HepG2 (cell line): Measurements from ENCODE around the gene CCDC57. TPM values are rescaled to one million over a fixed set of nuclear protein-coding genes. Genes with fewer than 3 reads are reported as not detected.
A peak's percentile ranks its signal among the peaks of the same experiment; 100 is the strongest.

Experiments used
- KAT2B ChIP-seq: fragments of 150-350 bp; IDR thresholded peaks from 2 replicates; pipeline ENCODE4 v1.6.1; 2014; ENCODE audit warnings: low read depth, low read length, borderline replicate concordance
- PREB ChIP-seq: sonication (generic); formaldehyde crosslinking; IDR thresholded peaks from 2 replicates; pipeline ENCODE4 v1.4.0; 2020; ENCODE audit warnings: missing genetic modification reagents
- SAFB2 ChIP-seq: sonication (generic); formaldehyde crosslinking; IDR thresholded peaks from 2 replicates; pipeline ENCODE4 v1.5.1; 2020; ENCODE audit warnings: missing genetic modification reagents, low read depth, mild to moderate bottlenecking, borderline replicate concordance
- SRF ChIP-seq: IDR thresholded peaks from 2 replicates; pipeline ENCODE4 v1.6.1; 2011; ENCODE audit warnings: mild to moderate bottlenecking, low read depth, low read length, moderate library complexity
- SUZ12 ChIP-seq: fragments of 150-350 bp; IDR thresholded peaks from 2 replicates; pipeline ENCODE4 v1.6.1; 2014; ENCODE audit warnings: low read depth, low read length
- TEF ChIP-seq: sonication (generic); formaldehyde crosslinking; IDR thresholded peaks from 2 replicates; pipeline ENCODE4 v1.5.0; 2020; ENCODE audit warnings: missing genetic modification reagents
- THAP8 ChIP-seq: sonication (generic); formaldehyde crosslinking; IDR thresholded peaks from 2 replicates; pipeline ENCODE4 v1.5.1; 2020; ENCODE audit warnings: missing genetic modification reagents, mild to moderate bottlenecking, borderline replicate concordance
- ZNF430 ChIP-seq: sonication (generic); formaldehyde crosslinking; IDR thresholded peaks from 2 replicates; pipeline ENCODE4 v1.9.0; 2021; ENCODE audit warnings: mild to moderate bottlenecking, missing genetic modification reagents
- ZNF770 ChIP-seq: sonication (generic); formaldehyde crosslinking; IDR thresholded peaks from 2 replicates; pipeline ENCODE4 v1.5.0; 2020; ENCODE audit warnings: mild to moderate bottlenecking, missing genetic modification reagents
- ZNF777 ChIP-seq: sonication (generic); formaldehyde crosslinking; IDR thresholded peaks from 2 replicates; pipeline ENCODE4 v1.4.0; 2020; ENCODE audit warnings: missing genetic modification reagents
- polyA plus RNA-seq, 8 experiments: library from polyadenylated mRNA; depleted of rRNA in 3 of 8; stranded (reverse) in 7 of 8; unstranded in 1 of 8; fragments of >200 nt; fragmentation: Illumina TruSeq in 4 of 8; extraction: Trizol in 4 of 8; gene quantifications; 2 replicates each; pipeline versions ENCODE4 v1.2.1 to v1.2.3, GENCODE V29; 2011 to 2016; ENCODE audit warnings: low read depth in 4 of 8, missing spikeins in 1 of 8, mixed read lengths in 1 of 8; ENCODE audit not compliant: insufficient read depth in 1 of 8
- total RNA-seq, 5 experiments: library from RNA; depleted of rRNA; stranded (reverse); fragments of >200 nt; fragmentation: Illumina TruSeq; extraction: Trizol; gene quantifications; 2 replicates each; pipeline ENCODE4 v1.2.3, GENCODE V29; 2016; ENCODE audit warnings: low read depth in 1 of 5

CCDC57 gene
- total and polyA plus RNA-seq, 2 of the 13 experiments (the other 11 are each of a cell fraction or from before 2014, with no cell fraction given): 59.3 to 59.9 TPM

- no peak for TF ChIP-seq PREB (CRISPR knock-in tag)
- no peak for TF ChIP-seq TEF (CRISPR knock-in tag)
- no peak for TF ChIP-seq SAFB2 (CRISPR knock-in tag)
- peak; percentile 53; the same call in 1 of the 2 replicates for TF ChIP-seq ZNF770 (CRISPR knock-in tag)
- no peak for TF ChIP-seq THAP8 (CRISPR knock-in tag)
- TF ChIP-seq SUZ12: no peak
- TF ChIP-seq KAT2B: no peak
- TF ChIP-seq SRF: no peak
- no peak for TF ChIP-seq ZNF430 (CRISPR knock-in tag)
- peak; percentile 99 for TF ChIP-seq ZNF777 (CRISPR knock-in tag)
Measured at GRCh38 chr17:82228278-82228841, 15.7 kb upstream of the CCDC57 start (continued).
